T47D (cell line): ENCODE measurements around the gene FSTL4.
"Not testable (repeated sequence)": the region's sequence is repeated elsewhere in the genome, so short reads cannot be mapped to it uniquely, and the experiment has no call there.

ENCODE experiments used
- DNase-seq, 2 experiments: peaks; one replicate each; pipeline versions ENCODE4 v3.0.0 to v3.0.0-alpha.2; 2011 to 2012; ENCODE audit warnings: low read depth in 1 of 2, low spot score in 1 of 2
- JUND ChIP-seq: IDR thresholded peaks from 2 replicates; pipeline ENCODE4 v1.6.1; 2012; ENCODE audit warnings: low read depth
- in situ Hi-C: cut with HindIII; loops from 2 replicates; pipeline ENCODE4 v1.10.0; 2016; ENCODE audit warnings: low sequenced_read_pairs, low pct_unique_long_range_greater_than_20kb

Gene FSTL4

GRCh38 chr5:133458435-133458834, 153.9 kb downstream of the FSTL4 start:
- DNase-seq = no peak
- TF ChIP-seq JUND = no peak
- in situ Hi-C loops = no loop called here

GRCh38 chr5:133457439-133458355, 154.6 kb downstream of the FSTL4 start:
- DNase-seq = peak in 1 of 2 experiments; percentile 27
- peak; percentile 56; the same call in 1 of the 2 replicates for TF ChIP-seq JUND
- in situ Hi-C loops = no loop called here

GRCh38 chr5:133456933-133457402, 155.4 kb downstream of the FSTL4 start:
- no peak; the same call in 1 of the 2 replicates for TF ChIP-seq JUND
- in situ Hi-C loops = no loop called here
- peak; percentile 29 to 63 for DNase-seq

GRCh38 chr5:133455676-133456075, 156.7 kb downstream of the FSTL4 start:
- in situ Hi-C loops = no loop called here
- TF ChIP-seq JUND = no peak
- DNase-seq = peak; percentile 32 to 69

- TF ChIP-seq JUND = no peak
- in situ Hi-C loops = no loop called here
- no peak for DNase-seq
Measured at GRCh38 chr5:133454442-133454841, 157.9 kb downstream of the FSTL4 start.

GRCh38 chr5:133453831-133454230, 158.5 kb downstream of the FSTL4 start:
- no peak for DNase-seq
- no peak for TF ChIP-seq JUND
- in situ Hi-C loops = no loop called here

- no peak for DNase-seq
- no peak for TF ChIP-seq JUND
- in situ Hi-C loops = no loop called here
Measured at GRCh38 chr5:133453084-133453780, 159.1 kb downstream of the FSTL4 start.

GRCh38 chr5:133451926-133452325, 160.4 kb downstream of the FSTL4 start:
- TF ChIP-seq JUND = no peak
- in situ Hi-C loops = no loop called here
- no peak for DNase-seq

GRCh38 chr5:133450286-133450685, 162.1 kb downstream of the FSTL4 start:
- in situ Hi-C loops = no loop called here
- DNase-seq = no peak
- TF ChIP-seq JUND = no peak

GRCh38 chr5:133449181-133449580, 163.2 kb downstream of the FSTL4 start:
- no peak for DNase-seq
- TF ChIP-seq JUND = no peak
- in situ Hi-C loops = no loop called here

GRCh38 chr5:133446440-133446839, 165.9 kb downstream of the FSTL4 start:
- TF ChIP-seq JUND = no peak
- no peak for DNase-seq
- in situ Hi-C loops = no loop called here

- no peak for DNase-seq
- in situ Hi-C loops = no loop called here
- TF ChIP-seq JUND = no peak
Measured at GRCh38 chr5:133445744-133446143, 166.6 kb downstream of the FSTL4 start.

- in situ Hi-C loops, DNase-seq: not testable (repeated sequence)
Measured at GRCh38 chr5:133445204-133445603, 167.1 kb downstream of the FSTL4 start.

GRCh38 chr5:133444711-133445110, 167.6 kb downstream of the FSTL4 start:
- in situ Hi-C loops = no loop called here
- no peak for DNase-seq
- TF ChIP-seq JUND = no peak
